ENCODE measurements around the gene PAMR1. TPM values are rescaled to one million over a fixed set of nuclear protein-coding genes. Genes with fewer than 3 reads are reported as not detected.

The PAMR1 gene
- total RNA-seq, 1 donor from 2014 or later: 0.21 TPM

DNA sequence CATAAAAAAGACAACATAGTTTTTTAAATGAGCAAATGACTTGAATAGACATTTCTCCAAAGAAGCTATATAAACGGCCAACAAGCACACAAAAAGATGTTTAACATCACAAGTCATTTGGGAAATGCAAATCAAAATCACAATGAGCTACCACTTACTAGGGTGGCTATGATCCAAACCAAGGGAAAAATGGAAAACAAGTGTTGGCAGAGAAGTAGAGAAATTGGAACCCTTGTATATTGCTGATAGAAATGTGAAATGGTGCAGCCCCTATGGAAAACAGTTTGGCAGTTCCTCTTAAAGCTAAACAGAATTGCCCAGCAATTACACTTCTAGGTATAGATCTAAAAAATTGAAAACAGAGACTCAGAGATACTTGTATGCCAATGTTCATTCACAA lies 29.0 kb downstream of the PAMR1 start:
- Mint-ChIP-seq H3K9me3 (peaks cover 4% of the 10 kb centered on the region), H3K27me3 (ENCODE audit: low read depth) (peaks cover 4% of the 10 kb centered on the region), H3K36me3 (ENCODE audit: low read depth) (no peaks in the 10 kb centered on the region), H3K27ac (ENCODE audit: unreplicated experiment) (no peak overlapping the region), H3K4me3 (no peak overlapping the region), H3K4me1 (no peaks in the 10 kb centered on the region)
- TF ChIP-seq, protein P1, sequence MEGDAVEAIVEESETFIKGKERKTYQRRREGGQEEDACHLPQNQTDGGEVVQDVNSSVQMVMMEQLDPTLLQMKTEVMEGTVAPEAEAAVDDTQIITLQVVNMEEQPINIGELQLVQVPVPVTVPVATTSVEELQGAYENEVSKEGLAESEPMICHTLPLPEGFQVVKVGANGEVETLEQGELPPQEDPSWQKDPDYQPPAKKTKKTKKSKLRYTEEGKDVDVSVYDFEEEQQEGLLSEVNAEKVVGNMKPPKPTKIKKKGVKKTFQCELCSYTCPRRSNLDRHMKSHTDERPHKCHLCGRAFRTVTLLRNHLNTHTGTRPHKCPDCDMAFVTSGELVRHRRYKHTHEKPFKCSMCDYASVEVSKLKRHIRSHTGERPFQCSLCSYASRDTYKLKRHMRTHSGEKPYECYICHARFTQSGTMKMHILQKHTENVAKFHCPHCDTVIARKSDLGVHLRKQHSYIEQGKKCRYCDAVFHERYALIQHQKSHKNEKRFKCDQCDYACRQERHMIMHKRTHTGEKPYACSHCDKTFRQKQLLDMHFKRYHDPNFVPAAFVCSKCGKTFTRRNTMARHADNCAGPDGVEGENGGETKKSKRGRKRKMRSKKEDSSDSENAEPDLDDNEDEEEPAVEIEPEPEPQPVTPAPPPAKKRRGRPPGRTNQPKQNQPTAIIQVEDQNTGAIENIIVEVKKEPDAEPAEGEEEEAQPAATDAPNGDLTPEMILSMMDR (conservative IDR thresholded peaks at IDR 0.05): no peak
- no peak for DNase-seq (ENCODE audit: low read depth, low spot score)

DNA sequence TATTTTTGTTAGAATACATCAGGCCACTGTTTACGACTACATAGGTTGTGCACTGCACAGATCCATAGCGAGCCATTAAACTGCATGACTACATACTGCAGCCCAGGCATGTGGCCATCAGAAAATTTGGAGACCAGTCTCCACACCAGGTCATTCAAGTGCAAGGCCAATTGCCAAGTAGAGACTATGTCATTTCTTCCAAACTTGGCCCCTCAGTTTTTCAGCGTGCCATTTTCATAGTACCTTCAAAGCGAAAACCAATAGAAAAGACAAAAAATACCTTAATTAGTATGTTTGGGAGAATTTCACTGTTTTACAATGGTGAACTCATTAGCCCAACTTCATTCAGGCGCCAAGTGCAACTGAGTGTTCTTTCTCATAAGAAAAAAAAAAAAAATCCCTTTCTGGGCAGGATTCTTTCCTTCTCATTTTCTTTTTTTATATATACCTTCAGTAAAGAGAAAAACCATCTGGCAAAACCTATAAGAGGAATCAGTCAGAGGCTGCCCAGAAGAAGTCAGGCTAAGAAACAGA lies 30.4 kb downstream of the PAMR1 start:
- no peak overlapping the region for H3K27ac Mint-ChIP-seq (ENCODE audit: unreplicated experiment)
- H3K36me3 Mint-ChIP-seq (ENCODE audit: low read depth): no peaks in the 10 kb centered on the region
- no peak overlapping the region for H3K4me3 Mint-ChIP-seq
- no peak for DNase-seq (ENCODE audit: low read depth, low spot score)
- H3K9me3 Mint-ChIP-seq: peaks cover 4% of the 10 kb centered on the region
- TF ChIP-seq, protein P1 (conservative IDR thresholded peaks at IDR 0.05): no peak
- H3K4me1 Mint-ChIP-seq: no peaks in the 10 kb centered on the region
- H3K27me3 Mint-ChIP-seq (ENCODE audit: low read depth): peaks cover 7% of the 10 kb centered on the region

DNA sequence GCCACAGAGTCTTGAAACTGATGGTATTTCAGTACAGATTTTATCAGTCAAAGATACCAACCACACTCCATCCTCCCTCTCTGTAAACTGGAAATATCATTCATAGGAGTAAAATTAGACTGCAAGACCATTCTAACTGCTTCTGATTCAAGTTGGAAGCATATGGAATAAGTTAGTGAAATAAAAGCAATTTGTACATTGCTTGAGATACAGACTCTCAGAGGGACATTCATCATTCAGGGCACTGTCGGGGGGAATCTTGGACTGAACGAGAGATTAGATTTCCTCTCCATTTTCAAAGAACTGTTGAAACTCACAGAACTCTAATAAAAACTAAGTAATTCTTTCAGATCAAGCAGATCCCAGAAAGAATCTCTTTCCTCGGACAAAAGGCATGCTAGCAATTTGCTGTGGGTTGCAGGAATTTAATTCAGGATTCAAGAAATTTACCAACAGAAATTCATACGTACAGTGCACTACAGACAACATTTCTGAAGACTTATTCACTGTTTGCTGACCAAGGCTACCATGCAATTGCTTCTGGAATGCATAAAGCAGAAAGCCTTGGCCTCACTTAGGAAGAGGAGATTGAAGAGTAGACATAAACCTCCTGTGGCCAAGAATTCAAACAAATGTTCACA lies 34.1 kb downstream of the PAMR1 start:
- Mint-ChIP-seq H3K4me3 (no peak overlapping the region), H3K9me3 (peaks cover 1% of the 10 kb centered on the region), H3K27me3 (ENCODE audit: low read depth) (peaks cover 19% of the 10 kb centered on the region), H3K27ac (ENCODE audit: unreplicated experiment) (no peak overlapping the region), H3K36me3 (ENCODE audit: low read depth) (no peaks in the 10 kb centered on the region), H3K4me1 (no peaks in the 10 kb centered on the region)
- TF ChIP-seq, protein P1 (conservative IDR thresholded peaks at IDR 0.05): no peak
- no peak for DNase-seq (ENCODE audit: low read depth, low spot score)

DNA sequence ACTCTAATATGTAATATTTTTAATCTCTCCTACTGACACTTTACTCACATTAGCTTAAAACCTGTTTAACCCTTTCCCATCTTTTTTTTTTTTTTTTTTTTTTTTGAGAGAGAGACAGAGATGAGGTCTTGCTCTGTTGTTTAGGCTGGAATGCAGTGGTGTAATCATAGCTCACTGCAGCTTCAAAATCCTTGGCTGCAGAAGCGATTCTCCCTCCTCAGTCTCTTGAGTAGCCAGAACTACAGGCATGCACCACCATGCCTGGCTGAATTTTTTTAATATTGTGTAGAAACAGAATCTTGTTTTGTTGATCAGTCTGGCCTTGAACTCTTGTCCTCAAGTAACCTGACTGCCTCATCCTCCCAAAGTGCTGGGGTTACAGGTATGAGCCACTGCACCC lies 37.3 kb downstream of the PAMR1 start:
- Mint-ChIP-seq H3K36me3 (ENCODE audit: low read depth) (peaks cover 2% of the 10 kb centered on the region), H3K27ac (ENCODE audit: unreplicated experiment) (no peak overlapping the region), H3K4me1 (no peaks in the 10 kb centered on the region), H3K27me3 (ENCODE audit: low read depth) (peaks cover 23% of the 10 kb centered on the region), H3K4me3 (no peak overlapping the region), H3K9me3 (peaks cover 3% of the 10 kb centered on the region)
- no peak for DNase-seq (ENCODE audit: low read depth, low spot score)
- TF ChIP-seq, protein P1 (conservative IDR thresholded peaks at IDR 0.05): no peak

DNA sequence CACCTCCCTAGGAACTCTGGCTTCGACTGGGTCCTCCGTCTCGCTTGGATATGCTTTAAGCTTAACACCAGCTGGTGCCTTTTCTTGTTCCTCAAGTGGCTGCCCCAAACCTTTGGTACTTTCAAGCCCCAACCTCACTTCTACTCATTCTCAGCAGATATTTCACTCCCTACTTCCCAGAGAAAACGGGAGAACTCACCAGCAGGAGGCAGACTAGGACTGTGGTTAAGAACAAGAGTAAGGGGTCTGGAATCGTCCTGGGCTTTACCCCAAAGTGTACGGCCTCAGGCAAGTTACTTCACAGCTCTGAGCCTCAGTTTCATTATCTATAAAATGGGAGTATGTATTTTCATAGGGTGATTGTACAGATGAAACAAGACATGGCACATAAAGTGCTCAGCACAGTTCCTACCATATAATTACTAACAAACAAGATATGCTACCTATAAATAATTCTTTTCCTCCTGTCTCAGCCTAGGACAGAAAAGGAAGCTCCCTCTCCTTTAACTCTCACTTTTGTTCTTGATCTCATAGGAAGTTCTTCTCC lies 37.8 kb downstream of the PAMR1 start:
- TF ChIP-seq, protein P1 (conservative IDR thresholded peaks at IDR 0.05): peak; percentile 56
- Mint-ChIP-seq H3K4me1 (no peaks in the 10 kb centered on the region), H3K9me3 (peaks cover 8% of the 10 kb centered on the region), H3K4me3 (no peak overlapping the region), H3K36me3 (ENCODE audit: low read depth) (peaks cover 7% of the 10 kb centered on the region), H3K27ac (ENCODE audit: unreplicated experiment) (no peak overlapping the region), H3K27me3 (ENCODE audit: low read depth) (peaks cover 23% of the 10 kb centered on the region)
- peak; percentile 53 for DNase-seq (ENCODE audit: low read depth, low spot score)

Data from neural crest cell (in vitro differentiated cells).